HAP-1 (cell line): ENCODE measurements around the gene SRSF3.
A peak's percentile ranks its signal among the peaks of the same experiment; 100 is the strongest.

Experiments
- DNase-seq, 2 experiments: peaks; one replicate each; pipeline ENCODE4 v3.0.0-alpha.2; 2016 to 2020; ENCODE audit warnings: low spot score in 2 of 2
- H3K27me3 ChIP-seq: fragments of 250-450 bp; sonication (Bioruptor Pico); 2 replicates; pipeline ENCODE4 v1.5.1; 2020; ENCODE audit warnings: low read depth, mild to moderate bottlenecking, moderate library complexity
- H3K36me3 ChIP-seq: fragments of 250-450 bp; sonication (Bioruptor Pico); replicated peaks from 2 replicates; pipeline ENCODE4 v1.5.1; 2020; ENCODE audit warnings: mild to moderate bottlenecking
- H3K4me1 ChIP-seq: fragments of 250-450 bp; sonication (Bioruptor Pico); 2 replicates; pipeline ENCODE4 v1.5.1; 2020; ENCODE audit warnings: mild to moderate bottlenecking
- H3K4me3 ChIP-seq: fragments of 250-450 bp; sonication (Bioruptor Pico); 2 replicates; pipeline ENCODE4 v1.5.1; 2020; ENCODE audit warnings: mild to moderate bottlenecking, moderate library complexity
- H3K9me3 ChIP-seq: fragments of 250-450 bp; sonication (Bioruptor Pico); 2 replicates; pipeline ENCODE4 v1.5.1; 2020; ENCODE audit warnings: mild to moderate bottlenecking, moderate library complexity
- in situ Hi-C: fragments of 300-500 bp; cut with MboI; formaldehyde crosslinking; loops from 3 replicates; pipeline ENCODE4 v1.14.3; 2020; ENCODE audit warnings: low sequenced_read_pairs, inconsistent platforms, mixed read lengths

The SRSF3 gene

GRCh38 chr6:36594029-36594815 lies at the start of gene SRSF3:
TSS of gene SRSF3 (plus strand) at chr6:36594362. CDS start at chr6:36596763, 2,401 bp downstream.
- Histone ChIP-seq H3K4me1 (peaks cover 23% of the 10 kb centered on the region), H3K36me3 (peaks cover 49% of the 10 kb centered on the region), H3K4me3 (peak within 1 kb of the TSS; percentile 99), H3K9me3 (no peaks in the 10 kb centered on the region), H3K27me3 (no peaks in the 10 kb centered on the region)
- peak; percentile 96 to 97 for DNase-seq
- in situ Hi-C loops, result no loop called here

- in situ Hi-C loops, result no loop called here
- peaks cover 4% of the 10 kb centered on the region; the same call in 1 of the 2 replicates for H3K36me3 ChIP-seq
- no peaks in the 10 kb centered on the region for H3K27me3 ChIP-seq
- H3K4me3 ChIP-seq, result peak overlapping the region; percentile 84
- peak in 1 of 2 experiments; percentile 12 for DNase-seq
- no peaks in the 10 kb centered on the region for H3K9me3 ChIP-seq
- peaks cover 9% of the 10 kb centered on the region for H3K4me1 ChIP-seq
These were observed 48.3 kb upstream of the SRSF3 start for GRCh38 chr6:36545767-36546307.

- Histone ChIP-seq H3K36me3 (peaks cover 2% of the 10 kb centered on the region; the same call in 1 of the 2 replicates), H3K27me3 (no peaks in the 10 kb centered on the region), H3K9me3 (no peaks in the 10 kb centered on the region), H3K4me3 (peak overlapping the region; percentile 84), H3K4me1 (peaks cover 9% of the 10 kb centered on the region)
- peak; percentile 33 to 35 for DNase-seq
- in situ Hi-C loops, result no loop called here
These were observed 47.7 kb upstream of the SRSF3 start for GRCh38 chr6:36546308-36546919.

- Histone ChIP-seq H3K4me1 (peaks cover 9% of the 10 kb centered on the region), H3K36me3 (no peaks in the 10 kb centered on the region), H3K9me3 (no peaks in the 10 kb centered on the region), H3K27me3 (no peaks in the 10 kb centered on the region), H3K4me3 (peak within 1 kb of the TSS; percentile 84)
- DNase-seq, result peak; percentile 78 to 96
- in situ Hi-C loops, result no loop called here
These were observed 47.1 kb upstream of the SRSF3 start, which contains the start of gene STK38 for GRCh38 chr6:36546920-36547645. TSS of gene STK38 (minus strand) at chr6:36547479. CDS start at chr6:36540202, 7,277 bp downstream.

GRCh38 chr6:36547646-36548400 lies 46.3 kb upstream of the SRSF3 start:
- no peaks in the 10 kb centered on the region for H3K36me3 ChIP-seq
- no peaks in the 10 kb centered on the region for H3K27me3 ChIP-seq
- H3K4me3 ChIP-seq, result peak overlapping the region; percentile 84
- in situ Hi-C loops, result no loop called here
- H3K4me1 ChIP-seq, result peaks cover 9% of the 10 kb centered on the region
- no peak for DNase-seq
- H3K9me3 ChIP-seq, result no peaks in the 10 kb centered on the region

- in situ Hi-C loops, result no loop called here
- no peak for DNase-seq
- no peak overlapping the region for H3K4me3 ChIP-seq
- H3K36me3 ChIP-seq, result no peaks in the 10 kb centered on the region
- H3K27me3 ChIP-seq, result no peaks in the 10 kb centered on the region
- H3K9me3 ChIP-seq, result no peaks in the 10 kb centered on the region
- peaks cover 9% of the 10 kb centered on the region for H3K4me1 ChIP-seq
These were observed 45.8 kb upstream of the SRSF3 start for GRCh38 chr6:36548401-36548743.

- H3K4me1 ChIP-seq, result peaks cover 6% of the 10 kb centered on the region
- H3K27me3 ChIP-seq, result no peaks in the 10 kb centered on the region
- no peaks in the 10 kb centered on the region for H3K36me3 ChIP-seq
- DNase-seq, result no peak
- in situ Hi-C loops, result no loop called here
- H3K4me3 ChIP-seq, result no peak overlapping the region
- no peaks in the 10 kb centered on the region for H3K9me3 ChIP-seq
These were observed 43.6 kb upstream of the SRSF3 start for GRCh38 chr6:36550473-36551000.

GRCh38 chr6:36555750-36556252 lies 38.4 kb upstream of the SRSF3 start:
- in situ Hi-C loops, result no loop called here
- H3K4me1 ChIP-seq, result no peaks in the 10 kb centered on the region
- H3K9me3 ChIP-seq, result no peaks in the 10 kb centered on the region
- DNase-seq, result no peak
- no peaks in the 10 kb centered on the region for H3K36me3 ChIP-seq
- H3K27me3 ChIP-seq, result no peaks in the 10 kb centered on the region
- no peak overlapping the region for H3K4me3 ChIP-seq

- Histone ChIP-seq H3K4me3 (no peak overlapping the region), H3K36me3 (no peaks in the 10 kb centered on the region), H3K9me3 (no peaks in the 10 kb centered on the region), H3K4me1 (no peaks in the 10 kb centered on the region), H3K27me3 (no peaks in the 10 kb centered on the region)
- in situ Hi-C loops, result no loop called here
- no peak for DNase-seq
These were observed 37.9 kb upstream of the SRSF3 start for GRCh38 chr6:36556281-36556680.

- in situ Hi-C loops, result no loop called here
- DNase-seq, result no peak
These were observed 35.0 kb upstream of the SRSF3 start for GRCh38 chr6:36559011-36559793.

GRCh38 chr6:36560822-36561221 lies 33.3 kb upstream of the SRSF3 start:
- DNase-seq, result no peak
- H3K4me1 ChIP-seq, result no peaks in the 10 kb centered on the region; the same call in none of the 2 replicates
- H3K9me3 ChIP-seq, result no peaks in the 10 kb centered on the region
- no peaks in the 10 kb centered on the region for H3K36me3 ChIP-seq
- no peak overlapping the region for H3K4me3 ChIP-seq
- in situ Hi-C loops, result no loop called here
- H3K27me3 ChIP-seq, result no peaks in the 10 kb centered on the region

More at GRCh38 chr6:36559011-36559793, 35.0 kb upstream of the SRSF3 start:
- Histone ChIP-seq H3K27me3 (no peaks in the 10 kb centered on the region), H3K9me3 (no peaks in the 10 kb centered on the region), H3K4me3 (no peak overlapping the region), H3K4me1 (no peaks in the 10 kb centered on the region; the same call in none of the 2 replicates), H3K36me3 (no peaks in the 10 kb centered on the region)

- Histone ChIP-seq H3K27me3 (no peaks in the 10 kb centered on the region), H3K4me1 (no peaks in the 10 kb centered on the region; the same call in none of the 2 replicates), H3K4me3 (no peak overlapping the region), H3K9me3 (no peaks in the 10 kb centered on the region), H3K36me3 (no peaks in the 10 kb centered on the region)
- no peak for DNase-seq
- in situ Hi-C loops, result no loop called here
These were observed 30.8 kb upstream of the SRSF3 start for GRCh38 chr6:36563237-36563927.
